Measurements from ENCODE around the gene LRR1. TPM values are rescaled to one million over a fixed set of nuclear protein-coding genes. Genes with fewer than 3 reads are reported as not detected.

The LRR1 gene, protein sequence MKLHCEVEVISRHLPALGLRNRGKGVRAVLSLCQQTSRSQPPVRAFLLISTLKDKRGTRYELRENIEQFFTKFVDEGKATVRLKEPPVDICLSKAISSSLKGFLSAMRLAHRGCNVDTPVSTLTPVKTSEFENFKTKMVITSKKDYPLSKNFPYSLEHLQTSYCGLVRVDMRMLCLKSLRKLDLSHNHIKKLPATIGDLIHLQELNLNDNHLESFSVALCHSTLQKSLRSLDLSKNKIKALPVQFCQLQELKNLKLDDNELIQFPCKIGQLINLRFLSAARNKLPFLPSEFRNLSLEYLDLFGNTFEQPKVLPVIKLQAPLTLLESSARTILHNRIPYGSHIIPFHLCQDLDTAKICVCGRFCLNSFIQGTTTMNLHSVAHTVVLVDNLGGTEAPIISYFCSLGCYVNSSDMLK
- total RNA-seq (2021), result 16.1 and 19.0 TPM in 2 replicates
- Bru-seq, nascent RNA, result percentile 81 among the genes with signal in this experiment
- BruChase-seq, experiment 1, labeled RNA remaining after a 2-hour chase, result percentile 71 among the genes with signal in this experiment
- percentile 76 among the genes with signal in this experiment for BruChase-seq, experiment 2, labeled RNA remaining after a 6-hour chase
- long read RNA-seq, transcript LRR1-201 (4 exons, 1,745 nt), result minor isoform, 7 of 42 reads
- long read RNA-seq, transcript LRR1-202 (3 exons, 957 nt), result major isoform, 17 of 42 reads
- long read RNA-seq, partial matches to known transcripts, result 3 of 42 reads
- long read RNA-seq, other reads (novel, unspliced or antisense), result 15 of 42 reads

- CTCF ChIA-PET, result interaction anchor here (0.6 to 1.8 kb wide), 2 partner anchors 12 to 359 kb away, joined by 4 to 6 read pairs; partner anchors contain the start of gene RPS29
- H3K4me2 ChIP-seq, result peak within 1 kb of the TSS; percentile 87
- H3K4me1 ChIP-seq (replicated peaks; ENCODE audit: insufficient read depth), result peaks cover 29% of the 10 kb centered on the region
- TF ChIP-seq EZH2 (IDR thresholded peaks at IDR 0.05; ENCODE audit: low read depth) (no peak), CTCF (conservative IDR thresholded peaks at IDR 0.05) (no peak)
- intact Hi-C loops (cut with micrococcal nuclease; ENCODE audit: unreplicated experiment), result loop anchor here (1.0 kb wide), 1 partner anchor 22 kb away; the partner anchor contains the start of genes MGAT2 and RPL36AL
- POLR2A ChIA-PET (ENCODE audit: unreplicated experiment), result interaction anchor here (0.6 to 1.0 kb wide), 5 partner anchors 12 to 648 kb away, joined by 3 to 4 read pairs (median 3); partner anchors contain the start of gene NEMF
- H4K20me1 ChIP-seq (ENCODE audit: insufficient read depth), result no peaks in the 10 kb centered on the region
- peak within 1 kb of the TSS; percentile 83 for H3K27ac ChIP-seq
- peak within 1 kb of the TSS; percentile 100 for H3K4me3 ChIP-seq
- no peaks in the 10 kb centered on the region for H3K9me2 ChIP-seq (ENCODE audit: insufficient read depth)
- peak; percentile 72 to 88 for DNase-seq
- peaks cover 59% of the 10 kb centered on the region for H3K79me2 ChIP-seq (ENCODE audit: low read depth)
- H2AFZ ChIP-seq, result peak within 1 kb of the TSS; percentile 91
- H3F3A ChIP-seq (ENCODE audit: insufficient read depth, low read depth), result peaks cover 13% of the 10 kb centered on the region
- H3K27me3 ChIP-seq (ENCODE audit: insufficient read depth, low read depth), result no peaks in the 10 kb centered on the region
- no peaks in the 10 kb centered on the region; the same call in 1 of the 2 replicates for H3K36me3 ChIP-seq (ENCODE audit: low read depth)
- no TSS peak for BruUV-seq (replicated peaks)
- no peaks in the 10 kb centered on the region for H3K9me3 ChIP-seq (ENCODE audit: insufficient read depth, low read depth)
Observed at GRCh38 chr14:49598485-49599300, at the start of gene LRR1. LRR1 (plus strand) TSS chr14:49598940; CDS start chr14:49599021, 81 bp downstream.

DNA sequence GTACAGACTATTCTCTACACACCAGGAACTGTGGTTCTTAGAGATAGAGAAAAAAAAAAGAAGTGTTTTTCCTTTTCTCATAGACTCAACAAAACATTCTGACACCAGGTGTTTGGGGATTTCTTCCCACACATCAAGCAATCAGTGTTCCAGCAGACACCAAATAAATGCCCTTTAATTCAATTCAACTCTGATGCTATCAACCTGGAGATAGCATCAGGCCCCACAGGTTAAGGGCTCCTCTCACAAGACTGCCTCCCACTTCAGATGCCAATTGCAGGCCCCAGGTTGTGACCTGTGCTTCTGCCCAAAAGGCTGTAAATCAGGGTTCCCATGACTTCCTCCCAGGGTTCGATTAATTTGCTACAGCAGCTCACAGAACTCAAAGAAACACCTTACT, 49.3 kb upstream of the LRR1 start:
- no peak overlapping the region for H3K4me3 ChIP-seq
- no peak overlapping the region for H2AFZ ChIP-seq
- intact Hi-C loops (cut with micrococcal nuclease; ENCODE audit: unreplicated experiment), result no loop called here
- 0 out of 2 replicates have a peak, but pooled peaks cover 7% of the 10 kb centered on the region for H3F3A ChIP-seq (ENCODE audit: insufficient read depth, low read depth)
- H3K27me3 ChIP-seq (ENCODE audit: insufficient read depth, low read depth), result no peaks in the 10 kb centered on the region
- no peaks in the 10 kb centered on the region for H3K79me2 ChIP-seq (ENCODE audit: low read depth)
- BruUV-seq (replicated peaks), result no TSS peak
- no peak overlapping the region for H3K27ac ChIP-seq
- H3K9me2 ChIP-seq (ENCODE audit: insufficient read depth), result no peaks in the 10 kb centered on the region
- no peaks in the 10 kb centered on the region for H4K20me1 ChIP-seq (ENCODE audit: insufficient read depth)
- no peaks in the 10 kb centered on the region for H3K9me3 ChIP-seq (ENCODE audit: insufficient read depth, low read depth)
- H3K4me1 ChIP-seq (replicated peaks; ENCODE audit: insufficient read depth), result peaks cover 23% of the 10 kb centered on the region
- H3K4me2 ChIP-seq, result no peak overlapping the region
- no peaks in the 10 kb centered on the region for H3K36me3 ChIP-seq (ENCODE audit: low read depth)
- ChIA-PET CTCF (interaction anchor here (0.6 to 2.2 kb wide), 4 partner anchors 45 to 88 kb away, joined by 3 to 41 read pairs (median 10); no protein-coding TSS in a partner anchor), POLR2A (ENCODE audit: unreplicated experiment) (interaction anchor here (0.6 to 0.7 kb wide), 2 partner anchors 118 to 443 kb away, joined by 6 to 7 read pairs; no protein-coding TSS in a partner anchor)
- no peak for DNase-seq
- no peak for TF ChIP-seq EZH2 (IDR thresholded peaks at IDR 0.05; ENCODE audit: low read depth)
- TF ChIP-seq CTCF (conservative IDR thresholded peaks at IDR 0.05), result no peak

All from PC-9 (cell line).